Ishikawa (cell line): ENCODE data around the gene TCP11.

Experiments used
- CEBPB ChIP-seq: IDR thresholded peaks from 2 replicates; pipeline ENCODE4 v1.6.1; 2012
- CREB1 ChIP-seq: IDR thresholded peaks from 2 replicates; pipeline ENCODE4 v1.6.1; 2012; ENCODE audit warnings: low read depth
- EP300 ChIP-seq: IDR thresholded peaks from 2 replicates; pipeline ENCODE4 v1.6.1; 2012; ENCODE audit warnings: borderline replicate concordance
- FOXM1 ChIP-seq: IDR thresholded peaks from 2 replicates; pipeline ENCODE4 v1.6.1; 2012; ENCODE audit warnings: low read depth, borderline replicate concordance
- NFIC ChIP-seq: IDR thresholded peaks from 2 replicates; pipeline ENCODE4 v1.6.1; 2012
- RAD21 ChIP-seq: IDR thresholded peaks from 2 replicates; pipeline ENCODE4 v1.6.1; 2012; ENCODE audit warnings: low read depth
- TAF1 ChIP-seq: IDR thresholded peaks from 2 replicates; pipeline ENCODE4 v1.6.1; 2012; ENCODE audit warnings: low read depth, mild to moderate bottlenecking
- TCF12 ChIP-seq: IDR thresholded peaks from 2 replicates; pipeline ENCODE4 v1.6.1; 2012; ENCODE audit warnings: low read depth
- YY1 ChIP-seq: IDR thresholded peaks from 2 replicates; pipeline ENCODE4 v1.6.1; 2012; ENCODE audit warnings: low read depth
- ZBTB7A ChIP-seq: IDR thresholded peaks from 2 replicates; pipeline ENCODE4 v1.6.1; 2012; ENCODE audit warnings: low read depth
- TF ChIP-seq, protein P1 (sequence below): IDR thresholded peaks from 2 replicates; pipeline ENCODE4 v1.6.1; 2012
- TF ChIP-seq, protein P2 (sequence below): IDR thresholded peaks from 2 replicates; pipeline ENCODE4 v1.6.1; 2012; ENCODE audit warnings: low read depth, mild to moderate bottlenecking
- TF ChIP-seq, protein P3 (sequence below): IDR thresholded peaks from 2 replicates; pipeline ENCODE4 v1.6.1; 2012

DNA sequence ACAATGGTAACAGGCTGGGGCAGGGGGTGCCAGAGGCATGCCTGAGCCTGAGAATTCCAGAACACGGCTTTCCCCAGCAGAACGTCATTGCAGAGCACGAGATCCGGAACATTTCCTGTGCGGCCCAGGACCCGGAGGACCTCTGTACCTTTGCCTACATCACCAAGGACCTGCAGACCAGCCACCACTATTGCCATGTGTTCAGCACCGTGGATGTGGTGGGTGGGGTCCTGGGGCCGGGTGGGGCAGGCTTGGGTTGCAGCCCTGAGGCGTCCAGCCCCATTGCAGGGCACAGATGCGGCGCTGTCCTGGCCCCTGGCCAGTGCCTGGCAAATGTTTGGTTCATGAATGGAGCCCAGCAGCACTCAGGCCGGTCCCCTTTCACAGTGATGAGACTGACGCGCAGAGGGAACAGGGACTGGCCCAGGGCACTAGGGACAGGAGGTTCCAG is 57.1 kb downstream of the TCP11 start:
- TF ChIP-seq, protein P1, sequence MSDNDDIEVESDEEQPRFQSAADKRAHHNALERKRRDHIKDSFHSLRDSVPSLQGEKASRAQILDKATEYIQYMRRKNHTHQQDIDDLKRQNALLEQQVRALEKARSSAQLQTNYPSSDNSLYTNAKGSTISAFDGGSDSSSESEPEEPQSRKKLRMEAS: no peak
- TF ChIP-seq ZBTB7A (no peak), CREB1 (no peak), FOXM1 (no peak), TAF1 (no peak), EP300 (no peak), RAD21 (no peak), TCF12 (no peak), NFIC (no peak), YY1 (no peak), CEBPB (no peak)
- TF ChIP-seq, protein P2, sequence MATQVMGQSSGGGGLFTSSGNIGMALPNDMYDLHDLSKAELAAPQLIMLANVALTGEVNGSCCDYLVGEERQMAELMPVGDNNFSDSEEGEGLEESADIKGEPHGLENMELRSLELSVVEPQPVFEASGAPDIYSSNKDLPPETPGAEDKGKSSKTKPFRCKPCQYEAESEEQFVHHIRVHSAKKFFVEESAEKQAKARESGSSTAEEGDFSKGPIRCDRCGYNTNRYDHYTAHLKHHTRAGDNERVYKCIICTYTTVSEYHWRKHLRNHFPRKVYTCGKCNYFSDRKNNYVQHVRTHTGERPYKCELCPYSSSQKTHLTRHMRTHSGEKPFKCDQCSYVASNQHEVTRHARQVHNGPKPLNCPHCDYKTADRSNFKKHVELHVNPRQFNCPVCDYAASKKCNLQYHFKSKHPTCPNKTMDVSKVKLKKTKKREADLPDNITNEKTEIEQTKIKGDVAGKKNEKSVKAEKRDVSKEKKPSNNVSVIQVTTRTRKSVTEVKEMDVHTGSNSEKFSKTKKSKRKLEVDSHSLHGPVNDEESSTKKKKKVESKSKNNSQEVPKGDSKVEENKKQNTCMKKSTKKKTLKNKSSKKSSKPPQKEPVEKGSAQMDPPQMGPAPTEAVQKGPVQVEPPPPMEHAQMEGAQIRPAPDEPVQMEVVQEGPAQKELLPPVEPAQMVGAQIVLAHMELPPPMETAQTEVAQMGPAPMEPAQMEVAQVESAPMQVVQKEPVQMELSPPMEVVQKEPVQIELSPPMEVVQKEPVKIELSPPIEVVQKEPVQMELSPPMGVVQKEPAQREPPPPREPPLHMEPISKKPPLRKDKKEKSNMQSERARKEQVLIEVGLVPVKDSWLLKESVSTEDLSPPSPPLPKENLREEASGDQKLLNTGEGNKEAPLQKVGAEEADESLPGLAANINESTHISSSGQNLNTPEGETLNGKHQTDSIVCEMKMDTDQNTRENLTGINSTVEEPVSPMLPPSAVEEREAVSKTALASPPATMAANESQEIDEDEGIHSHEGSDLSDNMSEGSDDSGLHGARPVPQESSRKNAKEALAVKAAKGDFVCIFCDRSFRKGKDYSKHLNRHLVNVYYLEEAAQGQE: no peak
- TF ChIP-seq, protein P3, sequence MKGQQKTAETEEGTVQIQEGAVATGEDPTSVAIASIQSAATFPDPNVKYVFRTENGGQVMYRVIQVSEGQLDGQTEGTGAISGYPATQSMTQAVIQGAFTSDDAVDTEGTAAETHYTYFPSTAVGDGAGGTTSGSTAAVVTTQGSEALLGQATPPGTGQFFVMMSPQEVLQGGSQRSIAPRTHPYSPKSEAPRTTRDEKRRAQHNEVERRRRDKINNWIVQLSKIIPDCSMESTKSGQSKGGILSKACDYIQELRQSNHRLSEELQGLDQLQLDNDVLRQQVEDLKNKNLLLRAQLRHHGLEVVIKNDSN: no peak
